HL-60 (cell line): ENCODE data around the gene MAJIN.
A peak's percentile ranks its signal among the peaks of the same experiment; 100 is the strongest.

ENCODE experiments used
- DNase-seq, 2 experiments: peaks; one replicate each; pipeline ENCODE4 v3.0.0-alpha.2; 2010 to 2020; ENCODE audit warnings: low read depth in 1 of 2, low spot score in 1 of 2
- H3K27ac ChIP-seq: fragments of 250-450 bp; sonication (Bioruptor Pico); replicated peaks from 2 replicates; pipeline ENCODE4 v1.5.1; 2020; ENCODE audit warnings: mild to moderate bottlenecking, moderate library complexity
- H3K27me3 ChIP-seq: fragments of 250-450 bp; sonication (Bioruptor Pico); 2 replicates; pipeline ENCODE4 v1.5.1; 2021; ENCODE audit warnings: mild to moderate bottlenecking, moderate library complexity; ENCODE audit not compliant: insufficient read depth, poor library complexity, severe bottlenecking
- H3K4me3 ChIP-seq: replicated peaks from 2 replicates; pipeline ENCODE4 v1.5.1; 2011; ENCODE audit warnings: mild to moderate bottlenecking, control low read depth, low read length; ENCODE audit not compliant: insufficient read depth
- GABPA ChIP-seq: IDR thresholded peaks from 2 replicates; pipeline ENCODE4 v1.6.1; 2012; ENCODE audit warnings: low read depth
- POLR2AphosphoS5 ChIP-seq: IDR thresholded peaks from 2 replicates; pipeline ENCODE4 v1.6.1; 2012; ENCODE audit warnings: low read depth
- SPI1 ChIP-seq: IDR thresholded peaks from 2 replicates; pipeline ENCODE4 v1.6.1; 2012; ENCODE audit warnings: low read depth, mild to moderate bottlenecking, borderline replicate concordance
- TF ChIP-seq, protein P1 (sequence below): IDR thresholded peaks from one replicate; pipeline ENCODE4 v1.5.1; 2011; ENCODE audit warnings: low read length, control low read depth, inconsistent platforms; ENCODE audit not compliant: insufficient read depth
- TF ChIP-seq, protein P2 (sequence below): IDR thresholded peaks from 2 replicates; pipeline ENCODE4 v1.6.1; 2012; ENCODE audit warnings: low read depth; ENCODE audit not compliant: insufficient replicate concordance

Gene MAJIN

DNA sequence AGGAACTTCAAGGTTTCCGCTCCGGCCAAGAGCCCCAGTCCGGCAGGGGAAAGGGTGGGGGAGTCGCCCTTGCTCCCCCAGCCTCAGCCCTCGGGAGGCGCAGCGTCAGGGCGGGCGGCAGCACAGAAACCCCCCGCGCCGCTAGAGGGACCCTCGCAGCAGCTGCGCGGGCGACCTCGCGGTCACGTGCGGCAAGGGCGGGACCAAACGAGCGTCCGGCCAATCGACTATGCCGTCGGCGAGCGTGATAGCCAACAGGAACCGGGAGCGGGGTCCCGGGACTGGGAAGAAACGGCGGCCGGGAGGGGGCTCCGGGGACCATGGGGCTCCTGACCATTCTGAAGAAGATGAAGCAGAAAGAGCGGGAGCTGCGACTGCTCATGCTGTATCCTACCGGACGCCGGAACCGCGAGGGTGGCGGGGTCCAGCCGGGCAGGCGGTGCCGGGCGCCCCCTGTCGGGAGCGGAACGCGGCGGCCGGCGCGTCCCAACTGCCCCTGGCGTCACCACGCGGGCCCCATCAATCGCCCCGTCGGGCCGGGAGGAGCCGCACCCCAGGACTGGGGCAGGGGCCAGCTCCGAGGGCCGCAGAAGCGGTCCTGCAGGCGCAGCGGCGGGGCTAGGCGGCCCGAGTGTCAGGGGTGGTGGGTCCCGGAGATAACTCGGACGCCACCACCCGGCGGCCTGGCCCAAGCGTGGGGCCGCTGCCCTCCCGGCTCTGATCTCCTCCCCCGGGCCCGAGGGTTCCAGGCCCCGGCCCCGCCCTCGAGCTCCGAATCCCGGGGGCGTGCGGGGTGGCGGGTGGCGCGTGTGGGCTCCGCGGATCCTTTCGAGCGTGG is 42.2 kb upstream of the MAJIN start, which contains the start of gene ARL2:
ARL2 (plus strand) TSS at position 273 of the 838 bp plus-strand sequence; CDS start at position 321, 48 bp downstream.
- Histone ChIP-seq H3K4me3 (peak within 1 kb of the TSS; percentile 60), H3K27ac (peak within 1 kb of the TSS; percentile 89), H3K27me3 (no peaks in the 10 kb centered on the region)
- TF ChIP-seq SPI1 (no peak), GABPA (no peak), POLR2AphosphoS5 (peak; percentile 31; the same call in 1 of the 2 replicates)
- TF ChIP-seq, protein P1, sequence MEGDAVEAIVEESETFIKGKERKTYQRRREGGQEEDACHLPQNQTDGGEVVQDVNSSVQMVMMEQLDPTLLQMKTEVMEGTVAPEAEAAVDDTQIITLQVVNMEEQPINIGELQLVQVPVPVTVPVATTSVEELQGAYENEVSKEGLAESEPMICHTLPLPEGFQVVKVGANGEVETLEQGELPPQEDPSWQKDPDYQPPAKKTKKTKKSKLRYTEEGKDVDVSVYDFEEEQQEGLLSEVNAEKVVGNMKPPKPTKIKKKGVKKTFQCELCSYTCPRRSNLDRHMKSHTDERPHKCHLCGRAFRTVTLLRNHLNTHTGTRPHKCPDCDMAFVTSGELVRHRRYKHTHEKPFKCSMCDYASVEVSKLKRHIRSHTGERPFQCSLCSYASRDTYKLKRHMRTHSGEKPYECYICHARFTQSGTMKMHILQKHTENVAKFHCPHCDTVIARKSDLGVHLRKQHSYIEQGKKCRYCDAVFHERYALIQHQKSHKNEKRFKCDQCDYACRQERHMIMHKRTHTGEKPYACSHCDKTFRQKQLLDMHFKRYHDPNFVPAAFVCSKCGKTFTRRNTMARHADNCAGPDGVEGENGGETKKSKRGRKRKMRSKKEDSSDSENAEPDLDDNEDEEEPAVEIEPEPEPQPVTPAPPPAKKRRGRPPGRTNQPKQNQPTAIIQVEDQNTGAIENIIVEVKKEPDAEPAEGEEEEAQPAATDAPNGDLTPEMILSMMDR, result peak; percentile 76
- TF ChIP-seq, protein P2, sequence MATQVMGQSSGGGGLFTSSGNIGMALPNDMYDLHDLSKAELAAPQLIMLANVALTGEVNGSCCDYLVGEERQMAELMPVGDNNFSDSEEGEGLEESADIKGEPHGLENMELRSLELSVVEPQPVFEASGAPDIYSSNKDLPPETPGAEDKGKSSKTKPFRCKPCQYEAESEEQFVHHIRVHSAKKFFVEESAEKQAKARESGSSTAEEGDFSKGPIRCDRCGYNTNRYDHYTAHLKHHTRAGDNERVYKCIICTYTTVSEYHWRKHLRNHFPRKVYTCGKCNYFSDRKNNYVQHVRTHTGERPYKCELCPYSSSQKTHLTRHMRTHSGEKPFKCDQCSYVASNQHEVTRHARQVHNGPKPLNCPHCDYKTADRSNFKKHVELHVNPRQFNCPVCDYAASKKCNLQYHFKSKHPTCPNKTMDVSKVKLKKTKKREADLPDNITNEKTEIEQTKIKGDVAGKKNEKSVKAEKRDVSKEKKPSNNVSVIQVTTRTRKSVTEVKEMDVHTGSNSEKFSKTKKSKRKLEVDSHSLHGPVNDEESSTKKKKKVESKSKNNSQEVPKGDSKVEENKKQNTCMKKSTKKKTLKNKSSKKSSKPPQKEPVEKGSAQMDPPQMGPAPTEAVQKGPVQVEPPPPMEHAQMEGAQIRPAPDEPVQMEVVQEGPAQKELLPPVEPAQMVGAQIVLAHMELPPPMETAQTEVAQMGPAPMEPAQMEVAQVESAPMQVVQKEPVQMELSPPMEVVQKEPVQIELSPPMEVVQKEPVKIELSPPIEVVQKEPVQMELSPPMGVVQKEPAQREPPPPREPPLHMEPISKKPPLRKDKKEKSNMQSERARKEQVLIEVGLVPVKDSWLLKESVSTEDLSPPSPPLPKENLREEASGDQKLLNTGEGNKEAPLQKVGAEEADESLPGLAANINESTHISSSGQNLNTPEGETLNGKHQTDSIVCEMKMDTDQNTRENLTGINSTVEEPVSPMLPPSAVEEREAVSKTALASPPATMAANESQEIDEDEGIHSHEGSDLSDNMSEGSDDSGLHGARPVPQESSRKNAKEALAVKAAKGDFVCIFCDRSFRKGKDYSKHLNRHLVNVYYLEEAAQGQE, result no peak
- peak; percentile 81 to 92 for DNase-seq

DNA sequence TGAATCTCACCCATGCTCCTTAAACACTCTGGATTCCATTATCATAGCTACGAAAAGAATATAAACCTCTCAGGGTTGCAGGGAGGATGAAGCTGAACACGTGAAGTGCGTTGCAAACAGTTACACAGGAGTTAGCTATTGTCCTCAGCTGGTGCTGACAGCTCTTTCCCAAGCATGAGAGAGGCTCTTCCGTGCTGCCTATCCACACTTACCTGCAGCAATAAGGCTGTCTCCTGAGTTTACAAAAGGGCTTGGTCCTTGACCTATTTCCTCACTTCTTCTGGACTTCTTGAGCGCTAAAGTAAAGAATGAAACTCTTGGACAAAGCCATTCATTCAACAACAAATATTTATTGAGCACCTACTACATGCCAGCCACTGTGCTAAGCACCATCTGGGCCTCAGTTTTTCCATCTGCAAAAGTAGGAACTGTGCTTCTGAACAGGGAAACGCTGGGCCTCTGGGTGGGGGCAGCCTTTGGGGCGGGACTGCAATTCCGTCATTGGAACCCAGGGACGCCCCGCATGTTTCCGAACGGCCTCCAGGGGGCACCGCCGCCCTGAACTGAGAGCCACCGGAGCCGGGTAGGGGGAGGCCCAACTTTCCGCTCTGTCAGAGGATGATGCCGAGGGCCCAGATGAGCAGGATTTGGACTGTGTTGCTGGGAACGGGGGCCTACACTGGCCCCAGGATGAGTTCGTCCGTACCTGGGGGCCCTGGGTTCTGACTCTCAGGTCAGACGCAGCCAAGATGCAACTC is 41.4 kb upstream of the MAJIN start:
- Histone ChIP-seq H3K27ac (peak overlapping the region; percentile 89), H3K27me3 (no peaks in the 10 kb centered on the region), H3K4me3 (peak overlapping the region; percentile 60)
- TF ChIP-seq POLR2AphosphoS5 (no peak), SPI1 (peak; percentile 81; the same call in 1 of the 2 replicates), GABPA (no peak)
- TF ChIP-seq, protein P1, result peak; percentile 64
- TF ChIP-seq, protein P2, result no peak
- peak; percentile 85 to 96 for DNase-seq

DNA sequence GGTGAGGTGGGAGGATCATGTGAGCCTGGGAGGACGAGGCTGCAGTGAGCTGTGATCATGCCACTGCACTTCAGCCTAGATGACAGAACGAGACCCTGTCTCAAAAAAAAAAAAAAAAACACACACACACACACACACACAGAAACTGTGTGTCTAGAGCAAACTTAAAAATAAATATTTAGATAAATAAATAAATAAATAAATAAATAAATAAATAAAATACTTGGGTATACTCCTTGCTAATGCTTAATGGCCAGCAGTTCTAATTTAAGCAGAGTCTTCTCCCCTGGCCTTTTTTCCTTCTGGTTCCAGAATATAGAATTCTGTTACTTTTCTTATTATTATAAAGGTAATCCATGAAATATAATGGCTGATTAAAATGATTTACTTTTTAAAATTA is 37.0 kb upstream of the MAJIN start:
- H3K4me3 ChIP-seq, result no peak overlapping the region
- no peaks in the 10 kb centered on the region for H3K27me3 ChIP-seq
- no peak for TF ChIP-seq SPI1
- TF ChIP-seq, protein P1, result no peak
- TF ChIP-seq, protein P2, result no peak
- no peak for TF ChIP-seq POLR2AphosphoS5
- TF ChIP-seq GABPA, result no peak
- H3K27ac ChIP-seq, result no peak overlapping the region
- DNase-seq, result no peak
